ENCODE measurements around the gene RAD51B.
A peak's percentile ranks its signal among the peaks of the same experiment; 100 is the strongest.

RAD51B gene

DNA sequence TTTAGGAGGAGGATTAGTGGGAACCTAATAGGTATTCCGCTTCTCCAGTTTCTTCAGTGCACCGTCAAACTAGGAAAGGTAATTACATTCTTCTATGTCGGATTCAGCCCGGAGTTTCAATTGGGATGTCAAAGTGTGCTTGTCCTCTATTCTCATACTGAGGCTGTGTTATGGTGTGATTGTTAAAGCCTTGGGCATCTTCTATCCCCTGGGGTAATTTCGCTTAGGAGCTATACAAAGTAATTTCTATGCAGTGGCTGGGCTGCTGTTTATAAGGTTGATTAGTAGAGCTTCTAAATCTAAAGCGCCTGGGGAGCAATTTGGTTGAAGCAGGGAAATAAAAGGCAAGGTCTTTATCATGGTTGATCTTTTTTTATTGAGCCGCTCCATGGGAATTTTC, 573.7 kb downstream of the RAD51B start:
- H3K9me3 Mint-ChIP-seq = no peaks in the 10 kb centered on the region
- DNase-seq (ENCODE audit: low spot score in 2 of 2) (no peak), ATAC-seq (no peak)
- H3K27ac Mint-ChIP-seq = peak overlapping the region; percentile 75
- H3K4me1 Mint-ChIP-seq = peaks cover 19% of the 10 kb centered on the region
- H3K4me3 Mint-ChIP-seq = no peak overlapping the region
- H3K36me3 Mint-ChIP-seq = no peaks in the 10 kb centered on the region

DNA sequence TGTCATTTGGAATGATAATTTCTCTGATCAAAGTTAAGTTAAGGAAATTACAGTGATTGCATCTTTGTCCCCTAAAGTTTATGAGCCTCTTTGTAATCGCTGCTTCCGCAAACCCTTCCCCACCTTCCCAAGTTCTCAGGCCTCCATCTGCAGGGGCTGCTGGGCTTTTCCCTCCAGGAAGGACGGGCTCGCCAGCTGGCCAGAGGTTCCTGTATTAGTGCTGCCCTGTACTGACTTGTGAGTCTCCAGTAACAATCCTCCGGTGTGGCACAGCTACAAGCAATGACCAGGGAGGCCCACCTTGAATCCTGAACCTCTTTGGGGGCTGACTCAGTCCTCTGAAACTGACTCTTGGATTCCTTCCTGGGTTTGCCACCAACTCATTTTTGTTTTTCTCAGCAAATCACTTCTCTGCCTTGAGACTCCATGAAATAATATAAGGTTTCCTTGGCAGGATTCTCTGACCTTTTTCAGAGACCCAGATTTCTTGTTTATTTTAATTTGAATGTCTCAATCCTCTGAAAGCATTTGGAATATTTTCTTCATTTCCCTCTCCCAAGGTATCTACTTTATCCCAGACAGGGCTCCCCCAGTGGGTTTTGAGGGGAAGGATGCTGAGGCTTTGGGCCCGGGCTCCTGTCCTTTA, 574.7 kb downstream of the RAD51B start:
- H3K9me3 Mint-ChIP-seq = no peaks in the 10 kb centered on the region
- H3K36me3 Mint-ChIP-seq = no peaks in the 10 kb centered on the region
- ATAC-seq (no peak), DNase-seq (ENCODE audit: low spot score in 2 of 2) (no peak)
- no peak overlapping the region for H3K4me3 Mint-ChIP-seq
- H3K4me1 Mint-ChIP-seq = peaks cover 19% of the 10 kb centered on the region
- peak overlapping the region; percentile 36 for H3K27ac Mint-ChIP-seq

DNA sequence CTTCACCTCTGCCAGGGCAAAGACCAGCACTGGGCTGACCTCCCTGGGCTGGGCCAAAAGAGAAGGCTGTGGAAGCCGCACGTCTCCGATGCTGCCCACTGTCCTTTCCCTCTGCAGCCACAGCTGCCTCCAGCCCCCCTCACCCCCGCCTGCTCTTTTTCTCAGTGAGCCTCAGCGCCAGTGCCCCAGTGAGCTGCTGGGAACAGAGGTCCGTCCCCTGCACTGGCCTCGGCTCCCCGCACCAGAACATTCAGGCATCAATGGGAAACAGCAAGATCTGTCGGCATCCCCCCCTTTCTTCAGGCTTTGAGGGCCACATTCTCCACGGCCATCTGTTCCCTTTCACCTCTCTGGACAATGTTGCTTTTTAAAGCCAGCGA, 575.2 kb downstream of the RAD51B start:
- Mint-ChIP-seq H3K9me3 (no peaks in the 10 kb centered on the region), H3K4me3 (no peak overlapping the region), H3K4me1 (peaks cover 20% of the 10 kb centered on the region), H3K36me3 (no peaks in the 10 kb centered on the region), H3K27ac (peak overlapping the region; percentile 2)
- no peak for ATAC-seq
- no peak for DNase-seq (ENCODE audit: low spot score in 2 of 2)

DNA sequence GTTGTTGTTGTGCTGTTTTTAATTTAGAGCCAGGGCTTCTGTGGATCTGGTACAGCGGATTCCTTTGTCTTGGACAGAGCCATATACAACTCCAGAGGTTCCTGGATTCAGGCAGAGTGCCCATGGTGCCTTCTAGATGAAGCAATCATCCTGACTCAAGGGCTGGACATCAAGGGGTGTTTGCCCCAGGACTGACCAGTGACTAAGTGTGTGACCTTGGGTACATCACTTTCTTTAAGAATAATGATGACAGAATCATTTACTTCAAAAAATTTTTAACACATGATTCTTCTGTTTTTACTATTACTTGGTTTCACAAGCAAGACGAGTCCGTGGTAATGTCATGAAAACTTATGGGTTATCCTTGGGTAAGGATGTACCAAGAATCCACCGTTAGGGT, 576.0 kb downstream of the RAD51B start:
- no peak overlapping the region for H3K4me3 Mint-ChIP-seq
- peak overlapping the region; percentile 2 for H3K27ac Mint-ChIP-seq
- ATAC-seq (no peak), DNase-seq (ENCODE audit: low spot score in 2 of 2) (no peak)
- H3K4me1 Mint-ChIP-seq = peaks cover 28% of the 10 kb centered on the region
- H3K36me3 Mint-ChIP-seq = no peaks in the 10 kb centered on the region
- no peaks in the 10 kb centered on the region for H3K9me3 Mint-ChIP-seq

DNA sequence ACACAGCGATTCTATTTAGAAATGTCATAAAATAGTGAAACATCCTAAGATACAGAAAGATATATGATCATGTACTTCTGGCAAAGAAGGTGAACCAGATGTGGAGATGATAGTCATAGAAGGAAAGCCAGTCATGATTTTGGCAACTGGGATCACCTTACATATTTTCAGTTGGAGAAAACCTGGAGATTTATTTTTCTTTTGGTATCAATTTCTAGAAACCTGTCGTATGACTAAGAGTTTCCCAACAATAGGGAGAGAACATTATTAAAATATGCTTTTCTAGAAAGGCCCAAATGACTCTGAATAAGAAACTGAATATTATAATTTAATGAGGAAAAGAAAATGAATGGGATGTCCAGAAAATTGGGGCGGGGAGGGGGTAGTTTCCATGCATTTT, 576.9 kb downstream of the RAD51B start:
- no peak overlapping the region for H3K4me3 Mint-ChIP-seq
- no peak for ATAC-seq
- H3K36me3 Mint-ChIP-seq = no peaks in the 10 kb centered on the region
- no peaks in the 10 kb centered on the region for H3K9me3 Mint-ChIP-seq
- H3K4me1 Mint-ChIP-seq = peaks cover 35% of the 10 kb centered on the region
- DNase-seq (ENCODE audit: low spot score in 2 of 2) = no peak
- H3K27ac Mint-ChIP-seq = peak overlapping the region; percentile 50

DNA sequence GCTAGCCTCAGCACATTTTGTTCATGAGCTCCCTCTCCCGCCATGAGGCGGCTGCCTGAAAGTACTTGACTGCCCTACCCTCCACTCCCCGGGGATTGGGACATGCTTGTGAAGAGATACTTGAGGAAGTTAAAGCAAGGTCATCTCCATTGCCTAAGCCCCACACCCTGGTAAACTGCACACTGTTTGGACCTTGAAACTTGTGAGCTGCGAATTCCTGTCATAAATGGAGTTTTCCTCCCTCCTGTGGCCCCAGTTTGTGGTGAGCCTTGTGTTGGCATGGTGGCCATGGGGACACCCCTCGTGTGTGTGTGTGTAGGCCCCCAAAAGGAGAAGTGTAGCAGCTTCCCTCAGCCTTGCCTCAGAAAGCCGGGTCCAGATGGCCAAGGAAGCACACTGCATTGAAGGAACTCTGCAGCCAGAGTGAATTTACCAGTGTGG, 577.8 kb downstream of the RAD51B start:
- H3K9me3 Mint-ChIP-seq = no peaks in the 10 kb centered on the region
- no peaks in the 10 kb centered on the region for H3K36me3 Mint-ChIP-seq
- DNase-seq (ENCODE audit: low spot score in 2 of 2) = no peak
- H3K27ac Mint-ChIP-seq = no peak overlapping the region
- no peak for ATAC-seq
- H3K4me3 Mint-ChIP-seq = no peak overlapping the region
- peaks cover 38% of the 10 kb centered on the region for H3K4me1 Mint-ChIP-seq

DNA sequence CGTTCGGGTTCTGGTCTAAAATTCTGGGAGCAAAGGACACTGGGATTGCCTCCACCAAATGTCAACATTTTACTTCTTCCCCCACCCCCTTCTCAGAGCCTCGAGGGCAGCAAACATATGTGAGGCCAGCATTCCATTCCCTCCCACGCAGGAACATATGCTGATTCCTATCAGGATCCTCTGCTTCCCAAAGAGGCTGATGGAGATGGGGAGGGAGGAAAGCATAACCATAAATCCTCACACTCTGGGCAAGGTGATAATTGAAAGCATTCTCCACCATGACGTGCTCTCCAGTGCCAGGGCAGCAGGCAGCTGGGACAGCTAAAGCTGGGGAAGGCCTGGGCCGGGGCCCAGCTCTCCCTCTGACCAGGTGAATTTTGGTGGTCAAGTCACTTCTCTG, 578.2 kb downstream of the RAD51B start:
- no peak overlapping the region for H3K27ac Mint-ChIP-seq
- DNase-seq (ENCODE audit: low spot score in 2 of 2) (no peak), ATAC-seq (no peak)
- H3K4me1 Mint-ChIP-seq = peaks cover 38% of the 10 kb centered on the region
- H3K4me3 Mint-ChIP-seq = no peak overlapping the region
- H3K9me3 Mint-ChIP-seq = no peaks in the 10 kb centered on the region
- H3K36me3 Mint-ChIP-seq = no peaks in the 10 kb centered on the region

DNA sequence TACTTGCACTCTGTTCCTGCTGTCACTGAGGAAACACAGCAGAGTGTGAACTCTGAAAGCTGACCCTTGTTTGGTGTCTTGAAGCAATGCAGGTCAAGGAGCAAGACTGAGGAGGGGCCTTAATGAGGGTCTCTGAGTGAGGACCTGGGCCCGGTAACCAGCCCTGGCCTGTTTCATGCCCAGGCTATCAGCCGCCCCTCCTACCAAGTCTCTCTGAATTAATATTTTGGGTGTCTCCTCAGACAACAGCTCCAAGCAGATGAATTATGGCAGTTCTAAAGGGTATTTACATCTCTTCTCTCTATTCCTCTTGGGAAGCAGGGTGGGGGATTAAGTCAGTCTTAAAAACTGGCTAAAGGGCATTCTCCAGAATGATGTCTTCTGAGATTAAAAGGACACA, 578.8 kb downstream of the RAD51B start:
- DNase-seq (ENCODE audit: low spot score in 2 of 2) (no peak), ATAC-seq (no peak)
- Mint-ChIP-seq H3K36me3 (no peaks in the 10 kb centered on the region), H3K4me1 (peaks cover 39% of the 10 kb centered on the region), H3K4me3 (no peak overlapping the region), H3K27ac (no peak overlapping the region), H3K9me3 (no peaks in the 10 kb centered on the region)

DNA sequence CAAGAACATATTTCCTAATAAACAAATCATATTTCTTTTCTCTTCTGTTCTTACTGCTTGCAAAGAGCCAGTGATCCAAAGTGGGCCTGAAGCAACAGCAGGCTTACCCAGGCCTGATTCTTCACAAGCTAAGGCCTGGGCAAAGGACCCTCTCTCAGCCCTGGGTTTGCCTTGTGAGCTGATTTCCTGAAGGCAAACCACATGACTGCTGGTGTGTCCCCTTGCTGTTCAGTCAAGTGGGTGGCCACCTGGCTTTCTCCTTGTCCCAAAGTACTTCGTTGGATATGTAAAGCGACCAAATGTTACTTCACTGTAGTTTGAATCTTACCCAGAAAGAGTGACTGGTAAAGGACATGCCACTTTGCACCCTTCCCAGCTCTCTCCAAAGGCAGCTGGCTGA, 580.4 kb downstream of the RAD51B start:
- H3K4me1 Mint-ChIP-seq = peaks cover 55% of the 10 kb centered on the region
- no peaks in the 10 kb centered on the region for H3K9me3 Mint-ChIP-seq
- DNase-seq (ENCODE audit: low spot score in 2 of 2) (no peak), ATAC-seq (no peak)
- H3K36me3 Mint-ChIP-seq = no peaks in the 10 kb centered on the region
- H3K27ac Mint-ChIP-seq = peak overlapping the region; percentile 80
- H3K4me3 Mint-ChIP-seq = no peak overlapping the region

DNA sequence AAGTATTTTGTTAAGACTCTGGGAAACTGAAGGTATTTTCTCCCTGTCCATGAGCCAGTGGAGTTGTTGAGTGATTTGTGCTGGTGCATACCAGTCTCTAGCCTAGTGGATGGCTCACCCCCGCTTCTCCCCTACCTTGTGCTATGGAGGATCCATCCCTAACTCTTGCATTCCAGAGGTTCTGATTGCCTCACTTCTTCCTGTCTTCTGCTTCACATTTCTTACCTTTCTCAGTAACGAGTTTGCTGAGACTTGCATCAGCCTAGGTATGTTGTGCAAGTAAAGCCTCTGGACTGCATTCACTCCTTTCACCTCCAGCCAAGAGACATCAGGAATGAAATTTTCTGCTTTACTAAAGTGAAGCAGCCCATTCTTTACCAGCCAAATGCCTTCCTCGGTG, 581.7 kb downstream of the RAD51B start:
- Mint-ChIP-seq H3K27ac (peak overlapping the region; percentile 80), H3K9me3 (no peaks in the 10 kb centered on the region), H3K4me3 (peak overlapping the region; percentile 1), H3K36me3 (no peaks in the 10 kb centered on the region), H3K4me1 (peaks cover 51% of the 10 kb centered on the region)
- ATAC-seq = no peak
- no peak for DNase-seq (ENCODE audit: low spot score in 2 of 2)

DNA sequence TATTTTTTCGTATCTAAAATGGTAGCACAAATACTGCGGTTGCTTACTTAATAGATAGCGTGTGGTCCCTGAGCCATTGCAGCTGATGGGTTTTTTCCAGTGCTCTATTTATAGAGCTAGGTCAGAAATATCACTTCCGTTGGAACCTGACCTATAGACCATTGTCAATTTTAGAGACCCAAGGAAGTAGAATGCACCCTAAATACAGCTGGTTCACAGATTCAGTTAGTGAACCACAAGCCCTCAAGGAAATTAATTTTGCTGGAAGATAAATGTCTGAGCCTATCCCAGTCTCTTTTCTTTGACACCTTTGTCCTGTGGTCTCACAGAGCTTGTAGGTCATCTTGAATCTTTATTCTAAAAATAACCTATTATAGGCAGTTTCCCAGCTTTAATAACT, 582.3 kb downstream of the RAD51B start:
- Mint-ChIP-seq H3K4me3 (peak overlapping the region; percentile 1), H3K27ac (peak overlapping the region; percentile 80), H3K4me1 (peaks cover 51% of the 10 kb centered on the region), H3K9me3 (no peaks in the 10 kb centered on the region), H3K36me3 (no peaks in the 10 kb centered on the region)
- peak; percentile 68 for ATAC-seq
- no peak for DNase-seq (ENCODE audit: low spot score in 2 of 2)

DNA sequence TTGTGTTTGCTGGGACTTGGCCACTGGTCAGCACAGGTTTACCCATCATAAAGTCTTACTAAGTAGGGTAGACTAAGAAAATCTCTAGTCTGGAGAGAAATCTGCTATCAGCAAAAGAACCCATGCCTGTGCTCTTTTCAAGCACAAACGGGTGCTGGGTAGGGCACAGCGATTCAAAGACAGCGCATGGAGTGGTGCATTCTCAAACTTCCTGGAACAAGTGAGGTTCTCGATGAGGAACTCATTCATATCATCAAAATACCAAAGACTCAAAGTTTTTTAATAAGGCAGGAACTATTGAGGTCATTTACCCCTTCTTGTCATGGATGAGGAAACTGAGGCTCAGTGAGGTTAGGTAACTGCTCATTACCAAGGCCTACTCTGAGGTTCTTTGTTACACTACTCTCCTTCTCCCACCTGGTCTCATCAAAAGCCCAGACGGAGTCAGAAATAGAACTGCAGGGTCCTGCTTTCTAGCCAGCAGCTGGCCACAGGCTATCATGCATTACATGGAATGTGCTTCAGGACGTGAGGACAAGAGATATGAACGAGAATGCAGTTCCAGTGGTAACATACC, 583.0 kb downstream of the RAD51B start:
- Mint-ChIP-seq H3K27ac (peak overlapping the region; percentile 80), H3K4me1 (peaks cover 55% of the 10 kb centered on the region), H3K9me3 (no peaks in the 10 kb centered on the region), H3K36me3 (no peaks in the 10 kb centered on the region), H3K4me3 (peak overlapping the region; percentile 38)
- ATAC-seq (no peak), DNase-seq (ENCODE audit: low spot score in 2 of 2) (no peak)

DNA sequence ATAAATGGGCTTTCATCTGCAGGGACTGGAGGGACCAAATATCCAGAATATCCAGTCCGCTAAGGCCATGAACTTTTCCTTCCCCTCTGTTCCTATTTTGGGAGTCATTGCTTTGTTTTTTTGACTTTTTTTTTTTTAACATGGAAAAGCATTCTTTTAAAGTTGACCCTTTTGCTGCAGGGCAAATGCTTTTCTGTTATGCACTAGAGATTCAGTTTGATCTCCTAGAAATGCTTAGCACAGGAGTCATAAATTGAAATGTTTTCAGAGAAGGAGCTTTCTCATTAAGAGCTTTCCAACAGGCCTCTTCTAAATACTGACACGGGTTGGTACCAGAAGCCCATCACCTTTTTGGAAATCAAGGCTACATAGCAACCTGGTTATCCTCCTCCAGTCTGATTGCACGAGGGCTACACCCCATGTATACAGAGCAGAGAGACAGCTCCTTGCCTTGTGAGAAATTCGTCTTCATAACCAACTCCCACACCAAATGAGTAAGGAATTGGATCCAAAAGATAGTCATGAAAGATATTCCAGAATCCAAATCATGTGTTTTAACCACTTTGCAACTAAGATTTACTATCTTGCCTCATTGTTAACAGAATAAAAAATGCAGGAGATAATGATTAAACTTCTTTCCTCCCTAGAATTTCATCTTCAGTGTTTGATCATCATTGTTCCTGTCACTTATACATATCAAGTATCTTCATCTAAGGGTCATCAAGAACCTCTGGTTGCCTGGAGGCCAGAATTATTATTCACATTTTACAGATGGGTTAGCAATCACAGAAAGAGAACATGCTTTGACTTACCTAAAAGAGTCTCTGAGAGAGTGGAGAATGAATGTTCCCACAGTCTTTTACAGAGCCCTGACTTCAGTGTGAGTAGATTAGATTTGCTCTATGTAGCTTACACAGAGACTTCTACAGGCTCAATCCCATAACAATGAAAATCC, 583.9 kb downstream of the RAD51B start:
- Mint-ChIP-seq H3K27ac (peak overlapping the region; percentile 80), H3K4me3 (peak overlapping the region; percentile 38), H3K9me3 (no peaks in the 10 kb centered on the region), H3K36me3 (no peaks in the 10 kb centered on the region), H3K4me1 (peaks cover 63% of the 10 kb centered on the region)
- DNase-seq (ENCODE audit: low spot score in 2 of 2) = no peak
- ATAC-seq = no peak

DNA sequence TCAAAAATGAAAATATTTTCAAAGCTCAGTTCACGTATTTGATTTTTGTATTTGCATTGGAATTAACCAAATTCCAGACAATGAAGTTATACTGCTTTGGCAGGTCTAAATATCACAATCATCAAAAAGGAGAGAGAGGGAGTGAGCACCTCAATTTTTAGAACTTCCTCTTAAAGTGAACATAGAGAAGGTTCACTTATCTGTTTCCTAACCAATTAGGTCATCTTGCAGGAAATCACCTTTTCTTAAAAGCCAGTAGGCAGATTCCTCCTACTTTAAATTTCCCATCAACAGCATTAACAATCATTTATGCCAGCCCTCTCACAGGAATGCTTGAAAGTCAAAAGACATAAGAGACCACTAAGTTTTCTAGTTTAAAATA, 584.6 kb downstream of the RAD51B start:
- Mint-ChIP-seq H3K36me3 (no peaks in the 10 kb centered on the region), H3K4me1 (peaks cover 69% of the 10 kb centered on the region), H3K4me3 (peak overlapping the region; percentile 38), H3K9me3 (no peaks in the 10 kb centered on the region), H3K27ac (peak overlapping the region; percentile 80)
- DNase-seq (ENCODE audit: low spot score in 2 of 2) (no peak), ATAC-seq (no peak)

DNA sequence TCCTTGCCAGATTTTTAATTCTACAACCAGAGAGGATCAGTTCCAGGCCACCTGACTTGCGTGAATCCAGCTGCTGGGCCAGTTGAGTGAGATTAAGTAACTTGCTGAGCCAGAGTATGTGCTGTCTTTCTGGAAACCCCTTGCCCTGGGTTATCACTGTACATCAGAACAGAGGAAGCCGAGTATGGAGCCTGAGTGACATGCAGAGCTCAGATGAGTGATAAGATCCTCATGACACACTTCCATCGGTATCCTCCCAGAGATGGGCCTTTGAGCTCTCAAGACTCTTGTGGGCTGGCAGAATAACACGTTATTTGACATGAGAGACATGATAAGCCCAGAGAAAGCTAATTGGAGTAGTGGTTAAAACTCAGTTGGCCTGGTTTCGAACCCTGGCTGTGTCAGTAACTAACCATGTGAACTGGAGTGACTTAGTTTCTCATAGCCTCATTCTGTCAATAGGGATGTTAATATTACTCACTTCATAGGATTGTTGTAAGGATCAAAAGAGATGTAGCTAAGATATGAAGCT, 585.1 kb downstream of the RAD51B start:
- Mint-ChIP-seq H3K9me3 (no peaks in the 10 kb centered on the region), H3K27ac (peak overlapping the region; percentile 80), H3K4me1 (peaks cover 74% of the 10 kb centered on the region), H3K4me3 (peak overlapping the region; percentile 38), H3K36me3 (no peaks in the 10 kb centered on the region)
- DNase-seq (ENCODE audit: low spot score in 2 of 2) (no peak), ATAC-seq (peak; percentile 83)
